BLaER1 treated with 17β-estradiol and CSF1 and Interleukin-3, amounts not matched to agents 10 nM and 100 nM (cell line): Measurements from ENCODE around the gene CACNB1.

Experiments
- H3K27ac ChIP-seq, 11 experiments: shearing (Covaris generic); formaldehyde crosslinking; 2 replicates each; pipeline ENCODE4 v1.8.1; 2022
- H3K27me3 ChIP-seq, 11 experiments: shearing (Covaris generic); formaldehyde crosslinking; 2 replicates each; pipeline ENCODE4 v1.8.1; 2022
- H3K36me3 ChIP-seq, 11 experiments: shearing (Covaris generic); formaldehyde crosslinking; 2 replicates each; pipeline ENCODE4 v1.8.1; 2022
- H3K4me1 ChIP-seq, 10 experiments: shearing (Covaris generic); formaldehyde crosslinking; 2 replicates each; pipeline ENCODE4 v1.8.1; 2022
- H3K4me2 ChIP-seq, 11 experiments: shearing (Covaris generic); formaldehyde crosslinking; 2 replicates each; pipeline ENCODE4 v1.8.1; 2022
- H3K4me3 ChIP-seq, 10 experiments: shearing (Covaris generic); formaldehyde crosslinking; 2 replicates each; pipeline ENCODE4 v1.8.1; 2022
- H3K9ac ChIP-seq, 11 experiments: shearing (Covaris generic); formaldehyde crosslinking; 2 replicates each; pipeline ENCODE4 v1.8.1; 2022
- H3K9me3 ChIP-seq, 11 experiments: shearing (Covaris generic); formaldehyde crosslinking; replicated peaks in 1 of 11; 2 replicates each; pipeline ENCODE4 v1.8.1; 2022
- H4K20me1 ChIP-seq, 11 experiments: shearing (Covaris generic); formaldehyde crosslinking; 2 replicates each; pipeline ENCODE4 v1.8.1; 2022
- Cebpa-rat ChIP-seq, 11 experiments: shearing (Covaris generic); IDR thresholded peaks; 2 replicates each; pipeline ENCODE4 v1.8.1; 2022

The CACNB1 gene

GRCh38 chr17:39183045-39183444 lies 14.4 kb downstream of the CACNB1 start:
- peaks cover 0 to 62% (median 0%) of the 10 kb centered on the region in 11 experiments; a peak in 8 of 22 replicates for H4K20me1 ChIP-seq
- peaks cover 89 to 99% (median 93%) of the 10 kb centered on the region in 11 experiments for H3K36me3 ChIP-seq

GRCh38 chr17:39181303-39181702 lies 16.2 kb downstream of the CACNB1 start:
- 0 out of 22 replicates have a peak, but pooled peaks cover 0 to 5% (median 0%) of the 10 kb centered on the region in 11 experiments for H3K9me3 ChIP-seq
- peaks cover 0 to 62% (median 2%) of the 10 kb centered on the region in 11 experiments; a peak in 10 of 22 replicates for H4K20me1 ChIP-seq
- TF ChIP-seq Cebpa-rat (IDR thresholded peaks at IDR 0.05): no peak
- no peak overlapping the region for H3K9ac ChIP-seq
- peaks cover 88 to 99% (median 93%) of the 10 kb centered on the region in 11 experiments for H3K36me3 ChIP-seq
- no peak overlapping the region for H3K27ac ChIP-seq
- H3K4me2 ChIP-seq: no peak overlapping the region
- H3K27me3 ChIP-seq: peaks cover 0 to 4% (median 0%) of the 10 kb centered on the region in 11 experiments; a peak in 2 of 22 replicates
- H3K4me3 ChIP-seq: no peak overlapping the region
- peaks cover 0 to 10% (median 9%) of the 10 kb centered on the region in 10 experiments; a peak in 18 of 20 replicates for H3K4me1 ChIP-seq

More at GRCh38 chr17:39183045-39183444, 14.4 kb downstream of the CACNB1 start:
- H3K27me3 ChIP-seq: no peaks in the 10 kb centered on the region
- no peak overlapping the region for H3K9ac ChIP-seq
- no peaks in the 10 kb centered on the region for H3K9me3 ChIP-seq
- H3K27ac ChIP-seq: no peak overlapping the region
- TF ChIP-seq Cebpa-rat (IDR thresholded peaks at IDR 0.05): peak in 1 of 11 experiments; percentile 21; a peak in 1 of 22 replicates
- H3K4me1 ChIP-seq: peaks cover 0 to 6% (median 0%) of the 10 kb centered on the region in 10 experiments; a peak in 3 of 20 replicates
- H3K4me3 ChIP-seq: no peak overlapping the region
- no peak overlapping the region for H3K4me2 ChIP-seq

DNA sequence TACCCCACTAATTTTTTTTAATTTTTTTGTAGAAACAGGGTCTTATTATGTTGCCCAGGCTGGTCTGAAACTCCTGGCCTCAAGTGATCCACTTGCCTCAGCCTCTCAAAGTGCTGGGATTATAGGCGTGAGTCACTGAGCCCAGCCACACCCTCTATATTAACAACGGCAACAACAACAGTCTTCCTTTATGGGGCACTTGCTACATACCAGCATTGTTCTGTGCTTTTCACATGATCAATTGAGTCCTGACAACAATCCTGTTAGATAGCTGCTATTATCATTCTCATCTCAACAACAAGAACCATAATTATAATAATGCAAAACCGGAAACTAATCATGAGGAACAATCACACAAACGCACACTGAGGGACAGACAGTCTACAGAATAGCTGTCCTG lies 18.9 kb downstream of the CACNB1 start:
- peaks cover 24 to 37% (median 36%) of the 10 kb centered on the region in 10 experiments for H3K4me1 ChIP-seq
- H3K27ac ChIP-seq: no peak overlapping the region
- peaks cover 64 to 82% (median 73%) of the 10 kb centered on the region in 11 experiments for H3K36me3 ChIP-seq
- 0 out of 22 replicates have a peak, but pooled peaks cover 0 to 5% (median 0%) of the 10 kb centered on the region in 11 experiments for H3K9me3 ChIP-seq
- TF ChIP-seq Cebpa-rat (IDR thresholded peaks at IDR 0.05): no peak
- H4K20me1 ChIP-seq: peaks cover 0 to 69% (median 14%) of the 10 kb centered on the region in 11 experiments; a peak in 14 of 22 replicates
- H3K4me2 ChIP-seq: no peak overlapping the region
- H3K4me3 ChIP-seq: no peak overlapping the region
- H3K9ac ChIP-seq: no peak overlapping the region
- H3K27me3 ChIP-seq: peaks cover 0 to 10% (median 0%) of the 10 kb centered on the region in 11 experiments; a peak in 4 of 22 replicates

GRCh38 chr17:39177256-39177655 lies 20.2 kb downstream of the CACNB1 start:
- H3K4me1 ChIP-seq: peaks cover 24 to 50% (median 49%) of the 10 kb centered on the region in 10 experiments
- 0 out of 22 replicates have a peak, but pooled peaks cover 0 to 5% (median 0%) of the 10 kb centered on the region in 11 experiments for H3K9me3 ChIP-seq
- H3K27me3 ChIP-seq: peaks cover 0 to 20% (median 0%) of the 10 kb centered on the region in 11 experiments; a peak in 5 of 22 replicates
- no peak for TF ChIP-seq Cebpa-rat (IDR thresholded peaks at IDR 0.05)
- peak overlapping the region in 2 of 11 experiments; percentile 94 to 95; a peak in 1 of 22 replicates for H3K4me2 ChIP-seq
- no peak overlapping the region for H3K4me3 ChIP-seq
- H3K9ac ChIP-seq: no peak overlapping the region
- peak overlapping the region in 1 of 11 experiments; percentile 85; a peak in 1 of 22 replicates for H3K27ac ChIP-seq
- H3K36me3 ChIP-seq: peaks cover 51 to 71% (median 60%) of the 10 kb centered on the region in 11 experiments
- H4K20me1 ChIP-seq: peaks cover 0 to 69% (median 12%) of the 10 kb centered on the region in 11 experiments; a peak in 13 of 22 replicates

DNA sequence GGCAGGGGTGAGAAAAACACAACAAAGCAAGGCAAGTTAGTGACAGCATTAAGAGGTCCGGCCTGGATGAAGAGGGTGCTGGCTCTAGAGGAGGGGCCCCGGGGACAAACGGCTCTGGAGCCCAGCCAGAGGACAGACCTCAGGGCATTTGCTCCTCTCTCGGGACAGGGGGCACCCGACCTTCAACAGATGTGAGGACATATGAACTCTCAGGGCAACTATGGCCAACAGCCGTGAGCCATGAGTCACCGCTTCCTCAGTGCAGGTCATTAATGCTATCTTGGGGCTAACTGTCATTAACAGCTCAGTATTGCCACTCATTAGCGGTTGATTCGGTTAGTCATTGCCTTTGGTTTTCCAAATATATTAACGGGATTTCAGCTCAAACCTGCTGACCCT lies 21.8 kb downstream of the CACNB1 start:
- peak overlapping the region; percentile 67 to 99 (median 89) for H3K4me2 ChIP-seq
- peak overlapping the region in 1 of 10 experiments; percentile 6; a peak in 1 of 20 replicates for H3K4me3 ChIP-seq
- H3K27me3 ChIP-seq: peaks cover 0 to 26% (median 0%) of the 10 kb centered on the region in 11 experiments; a peak in 5 of 22 replicates
- peak overlapping the region in 9 of 11 experiments; percentile 11 to 74 (median 51); a peak in 12 of 22 replicates for H3K9ac ChIP-seq
- H3K36me3 ChIP-seq: peaks cover 36 to 55% (median 45%) of the 10 kb centered on the region in 11 experiments
- no peak for TF ChIP-seq Cebpa-rat (IDR thresholded peaks at IDR 0.05)
- H4K20me1 ChIP-seq: peaks cover 0 to 71% (median 12%) of the 10 kb centered on the region in 11 experiments; a peak in 13 of 22 replicates
- H3K9me3 ChIP-seq: 0 out of 22 replicates have a peak, but pooled peaks cover 0 to 5% (median 0%) of the 10 kb centered on the region in 11 experiments
- peak overlapping the region in 6 of 11 experiments; percentile 9 to 85 (median 61); a peak in 12 of 22 replicates for H3K27ac ChIP-seq
- H3K4me1 ChIP-seq: peaks cover 26 to 66% (median 65%) of the 10 kb centered on the region in 10 experiments

DNA sequence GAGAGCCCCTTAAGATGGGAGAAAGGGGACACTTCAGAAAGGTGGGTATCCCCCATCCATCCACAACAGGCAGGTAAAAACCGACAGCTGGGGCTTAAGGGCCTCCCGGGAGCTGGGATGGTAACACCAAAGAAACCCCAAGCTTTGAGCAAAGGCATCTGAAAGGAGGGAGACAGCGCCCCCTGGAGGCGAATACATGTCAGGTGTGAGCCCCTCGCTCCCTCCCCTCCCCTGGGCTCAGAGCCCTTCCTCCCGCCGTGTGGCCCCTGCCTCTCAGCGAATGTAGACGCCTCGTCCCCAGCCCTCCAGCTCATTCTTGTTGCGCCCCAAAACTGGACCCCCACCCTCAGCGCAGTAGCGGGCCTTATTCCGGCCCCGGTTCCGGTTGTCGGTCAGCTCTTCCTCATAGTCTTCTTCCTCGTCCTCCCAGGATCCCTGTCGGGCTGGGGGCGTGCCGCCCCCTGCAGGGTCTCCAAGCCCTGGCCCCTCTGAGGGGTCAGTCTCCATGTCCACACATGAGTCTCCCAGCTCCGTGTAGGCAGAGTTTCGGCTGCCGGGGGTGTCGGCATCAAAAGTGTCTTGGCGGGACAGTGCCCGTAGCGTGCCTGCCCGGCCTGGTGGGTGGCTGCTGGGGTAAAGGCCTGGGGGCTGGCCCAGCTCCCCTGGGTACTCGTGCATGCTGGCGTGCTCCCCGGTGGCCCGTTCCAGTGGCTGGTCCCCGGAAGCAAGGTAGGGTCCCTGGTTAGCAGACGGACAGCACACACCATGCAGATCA lies 22.4 kb downstream of the CACNB1 start:
- no peak for TF ChIP-seq Cebpa-rat (IDR thresholded peaks at IDR 0.05)
- Histone ChIP-seq H3K4me3 (peak overlapping the region in 2 of 10 experiments; percentile 6 to 28; a peak in 2 of 20 replicates), H3K27ac (peak overlapping the region in 7 of 11 experiments; percentile 42 to 85 (median 69); a peak in 12 of 22 replicates), H3K27me3 (peaks cover 0 to 26% (median 0%) of the 10 kb centered on the region in 11 experiments; a peak in 5 of 22 replicates), H3K9ac (peak overlapping the region in 10 of 11 experiments; percentile 0 to 75 (median 41); a peak in 12 of 22 replicates), H3K4me1 (peaks cover 32 to 72% (median 71%) of the 10 kb centered on the region in 10 experiments), H3K4me2 (peak overlapping the region; percentile 67 to 99 (median 89)), H3K36me3 (peaks cover 32 to 49% (median 41%) of the 10 kb centered on the region in 11 experiments), H3K9me3 (0 out of 22 replicates have a peak, but pooled peaks cover 0 to 5% (median 0%) of the 10 kb centered on the region in 11 experiments), H4K20me1 (peaks cover 0 to 71% (median 12%) of the 10 kb centered on the region in 11 experiments; a peak in 13 of 22 replicates)

DNA sequence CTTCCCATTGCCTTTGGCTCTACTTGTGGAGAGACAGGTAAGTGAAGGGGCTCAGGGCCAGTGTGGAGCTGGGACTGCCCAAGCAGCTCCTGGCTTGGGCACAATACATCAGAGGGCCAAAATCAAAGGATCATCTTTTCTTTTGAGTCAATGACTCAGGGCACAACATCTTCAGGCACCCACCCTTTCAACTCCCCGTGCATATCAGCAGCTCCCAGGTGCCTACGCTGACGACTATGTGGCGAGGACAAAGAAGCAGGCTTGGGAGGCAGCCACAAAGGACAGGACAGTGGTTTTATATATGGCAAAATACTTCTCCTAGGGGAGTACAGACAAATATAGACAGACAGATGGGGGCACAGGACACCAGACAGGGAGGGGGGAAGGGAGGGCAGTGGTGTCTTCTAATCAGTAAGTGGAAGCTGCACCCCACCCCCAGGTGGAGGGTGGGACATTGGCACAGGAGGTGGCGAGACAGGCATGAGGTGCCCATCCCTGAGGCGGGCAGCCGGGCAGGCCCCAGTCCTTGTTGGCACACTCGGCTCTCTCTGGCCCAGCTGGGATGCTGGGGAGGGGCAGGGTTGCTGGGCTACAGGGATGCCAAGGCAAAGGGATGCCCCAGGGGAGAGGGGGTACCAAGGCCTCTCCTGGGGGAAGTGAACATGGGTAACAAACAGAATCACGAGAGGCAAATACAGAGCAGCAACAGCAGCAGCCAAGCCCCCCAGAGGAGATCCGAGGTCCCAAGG lies 23.8 kb downstream of the CACNB1 start:
- Histone ChIP-seq H3K27me3 (peaks cover 0 to 26% (median 0%) of the 10 kb centered on the region in 11 experiments; a peak in 5 of 22 replicates), H3K27ac (peak overlapping the region in 7 of 11 experiments; percentile 42 to 85 (median 69); a peak in 14 of 22 replicates), H3K4me3 (peak overlapping the region in 3 of 10 experiments; percentile 23 to 35 (median 32); a peak in 4 of 20 replicates), H3K9me3 (peaks cover 0 to 7% (median under 1%) of the 10 kb centered on the region in 11 experiments; a peak in 6 of 22 replicates), H3K9ac (peak overlapping the region in 9 of 11 experiments; percentile 0 to 75 (median 53); a peak in 15 of 22 replicates), H3K4me1 (peaks cover 44 to 85% (median 83%) of the 10 kb centered on the region in 10 experiments), H4K20me1 (peaks cover 0 to 65% (median 12%) of the 10 kb centered on the region in 11 experiments; a peak in 13 of 22 replicates), H3K4me2 (peak overlapping the region; percentile 67 to 99 (median 89); a peak in 21 of 22 replicates), H3K36me3 (peaks cover 22 to 35% (median 28%) of the 10 kb centered on the region in 11 experiments)
- TF ChIP-seq Cebpa-rat (IDR thresholded peaks at IDR 0.05): no peak
